ENCODE results near the gene NLRC5. TPM values are rescaled to one million over a fixed set of nuclear protein-coding genes. Genes with fewer than 3 reads are reported as not detected.

The NLRC5 gene
- total RNA-seq, 1 experiment from 2014 or later = 29.7 TPM

GRCh38 chr16:57084257-57084770 is 95.0 kb downstream of the NLRC5 start:
- ChIA-PET CTCF (no interaction called here), POLR2A (ENCODE audit: unreplicated experiment) (interaction anchor here (0.7 kb wide), 1 partner anchor 131 kb away, joined by 5 read pairs; no protein-coding TSS in a partner anchor)
- no TSS peak for BruUV-seq (replicated peaks)
- H4K20me1 ChIP-seq (ENCODE audit: insufficient read depth) = no peaks in the 10 kb centered on the region
- H3K27me3 ChIP-seq (ENCODE audit: insufficient read depth, low read depth) = no peaks in the 10 kb centered on the region
- no peak for TF ChIP-seq EZH2 (IDR thresholded peaks at IDR 0.05; ENCODE audit: low read depth)
- TF ChIP-seq, protein P1, sequence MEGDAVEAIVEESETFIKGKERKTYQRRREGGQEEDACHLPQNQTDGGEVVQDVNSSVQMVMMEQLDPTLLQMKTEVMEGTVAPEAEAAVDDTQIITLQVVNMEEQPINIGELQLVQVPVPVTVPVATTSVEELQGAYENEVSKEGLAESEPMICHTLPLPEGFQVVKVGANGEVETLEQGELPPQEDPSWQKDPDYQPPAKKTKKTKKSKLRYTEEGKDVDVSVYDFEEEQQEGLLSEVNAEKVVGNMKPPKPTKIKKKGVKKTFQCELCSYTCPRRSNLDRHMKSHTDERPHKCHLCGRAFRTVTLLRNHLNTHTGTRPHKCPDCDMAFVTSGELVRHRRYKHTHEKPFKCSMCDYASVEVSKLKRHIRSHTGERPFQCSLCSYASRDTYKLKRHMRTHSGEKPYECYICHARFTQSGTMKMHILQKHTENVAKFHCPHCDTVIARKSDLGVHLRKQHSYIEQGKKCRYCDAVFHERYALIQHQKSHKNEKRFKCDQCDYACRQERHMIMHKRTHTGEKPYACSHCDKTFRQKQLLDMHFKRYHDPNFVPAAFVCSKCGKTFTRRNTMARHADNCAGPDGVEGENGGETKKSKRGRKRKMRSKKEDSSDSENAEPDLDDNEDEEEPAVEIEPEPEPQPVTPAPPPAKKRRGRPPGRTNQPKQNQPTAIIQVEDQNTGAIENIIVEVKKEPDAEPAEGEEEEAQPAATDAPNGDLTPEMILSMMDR (conservative IDR thresholded peaks at IDR 0.05) = peak; percentile 98
- H3K9me3 ChIP-seq (ENCODE audit: insufficient read depth, low read depth) = no peaks in the 10 kb centered on the region
- H2AFZ ChIP-seq = no peak overlapping the region
- H3F3A ChIP-seq (ENCODE audit: insufficient read depth, low read depth) = no peaks in the 10 kb centered on the region
- H3K9me2 ChIP-seq (ENCODE audit: insufficient read depth) = no peaks in the 10 kb centered on the region
- DNase-seq = peak; percentile 47 to 59
- no peaks in the 10 kb centered on the region for H3K36me3 ChIP-seq (ENCODE audit: low read depth)
- no peaks in the 10 kb centered on the region for H3K79me2 ChIP-seq (ENCODE audit: low read depth)
- no peak overlapping the region for H3K27ac ChIP-seq
- no peak overlapping the region for H3K4me2 ChIP-seq
- no peaks in the 10 kb centered on the region for H3K4me1 ChIP-seq (replicated peaks; ENCODE audit: insufficient read depth)
- H3K4me3 ChIP-seq = no peak overlapping the region
- intact Hi-C loops (cut with micrococcal nuclease; ENCODE audit: unreplicated experiment) = loop anchor here (1.0 to 2.0 kb wide), 3 partner anchors 84 to 216 kb away; no protein-coding TSS in a partner anchor

DNA sequence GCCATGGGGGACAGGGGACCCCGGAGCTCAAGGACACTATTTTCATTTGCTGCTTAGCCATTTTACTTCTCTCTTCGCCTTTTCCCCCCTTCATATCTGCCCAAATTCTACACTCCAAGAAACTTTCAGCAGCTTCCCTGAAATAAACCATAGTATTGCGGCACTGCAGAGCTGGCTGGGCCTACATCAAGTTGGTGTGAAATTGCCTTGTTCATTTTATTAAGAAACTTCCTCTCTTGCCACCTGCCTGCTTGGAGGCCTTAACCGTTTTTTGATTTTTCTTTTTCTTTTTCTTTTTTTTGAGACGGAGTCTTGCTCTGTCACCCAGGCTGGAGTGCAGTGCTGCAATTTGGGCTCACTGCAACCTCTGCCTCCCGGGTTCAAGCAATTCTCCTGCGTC is 95.6 kb downstream of the NLRC5 start:
- intact Hi-C loops (cut with micrococcal nuclease; ENCODE audit: unreplicated experiment) = loop anchor here (1.0 to 2.0 kb wide), 4 partner anchors 84 to 337 kb away; no protein-coding TSS in a partner anchor
- no peaks in the 10 kb centered on the region for H3K36me3 ChIP-seq (ENCODE audit: low read depth)
- TF ChIP-seq, protein P1 (conservative IDR thresholded peaks at IDR 0.05) = no peak
- no peak for TF ChIP-seq EZH2 (IDR thresholded peaks at IDR 0.05; ENCODE audit: low read depth)
- DNase-seq = no peak
- H3K4me3 ChIP-seq = no peak overlapping the region
- no peak overlapping the region for H2AFZ ChIP-seq
- no peaks in the 10 kb centered on the region for H4K20me1 ChIP-seq (ENCODE audit: insufficient read depth)
- no peaks in the 10 kb centered on the region for H3K9me3 ChIP-seq (ENCODE audit: insufficient read depth, low read depth)
- no peak overlapping the region for H3K27ac ChIP-seq
- H3F3A ChIP-seq (ENCODE audit: insufficient read depth, low read depth) = no peaks in the 10 kb centered on the region; the same call in 1 of the 2 replicates
- CTCF ChIA-PET = interaction anchor here (0.7 kb wide), 1 partner anchor 109 kb away, joined by 3 read pairs; no protein-coding TSS in a partner anchor
- H3K4me1 ChIP-seq (replicated peaks; ENCODE audit: insufficient read depth) = no peaks in the 10 kb centered on the region
- H3K9me2 ChIP-seq (ENCODE audit: insufficient read depth) = no peaks in the 10 kb centered on the region
- H3K4me2 ChIP-seq = no peak overlapping the region
- H3K79me2 ChIP-seq (ENCODE audit: low read depth) = no peaks in the 10 kb centered on the region
- no peaks in the 10 kb centered on the region for H3K27me3 ChIP-seq (ENCODE audit: insufficient read depth, low read depth)
- POLR2A ChIA-PET (ENCODE audit: unreplicated experiment) = interaction anchor here (0.7 kb wide), 1 partner anchor 106 kb away, joined by 3 read pairs; no protein-coding TSS in a partner anchor
- BruUV-seq (replicated peaks) = no TSS peak

DNA sequence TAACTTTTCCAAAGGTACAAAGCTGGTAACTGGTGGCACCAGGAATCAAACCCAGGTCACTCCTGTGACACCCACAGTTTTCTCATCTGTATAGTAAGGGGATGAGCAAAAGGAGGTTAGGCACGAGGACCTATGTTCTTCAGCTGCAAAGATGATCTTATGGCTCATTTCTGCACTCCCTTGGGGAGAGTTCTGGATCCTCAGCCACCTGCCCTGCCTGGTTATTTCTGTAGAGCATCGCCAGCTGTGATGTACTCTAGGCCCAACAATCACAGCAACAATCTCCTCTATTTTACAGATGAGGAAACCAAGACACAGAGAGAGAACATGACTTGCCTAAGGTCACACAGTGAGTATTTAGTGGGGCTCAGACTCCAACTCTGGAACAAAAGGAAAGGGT is 97.6 kb downstream of the NLRC5 start:
- H2AFZ ChIP-seq = no peak overlapping the region
- H3K4me2 ChIP-seq = no peak overlapping the region
- CTCF ChIA-PET = interaction anchor here (1.0 kb wide), 1 partner anchor 15 kb away, joined by 16 read pairs; no protein-coding TSS in a partner anchor
- intact Hi-C loops (cut with micrococcal nuclease; ENCODE audit: unreplicated experiment) = no loop called here
- POLR2A ChIA-PET (ENCODE audit: unreplicated experiment) = interaction anchor here (0.6 kb wide), 1 partner anchor 99 kb away, joined by 3 read pairs; the partner anchor contains the start of gene PSME3IP1
- no peaks in the 10 kb centered on the region for H3K79me2 ChIP-seq (ENCODE audit: low read depth)
- H3F3A ChIP-seq (ENCODE audit: insufficient read depth, low read depth) = peaks cover 16% of the 10 kb centered on the region; the same call in 1 of the 2 replicates
- no peak overlapping the region for H3K27ac ChIP-seq
- TF ChIP-seq EZH2 (IDR thresholded peaks at IDR 0.05; ENCODE audit: low read depth) = no peak
- TF ChIP-seq, protein P1 (conservative IDR thresholded peaks at IDR 0.05) = no peak
- no peak overlapping the region for H3K4me3 ChIP-seq
- H3K27me3 ChIP-seq (ENCODE audit: insufficient read depth, low read depth) = no peaks in the 10 kb centered on the region
- H4K20me1 ChIP-seq (ENCODE audit: insufficient read depth) = no peaks in the 10 kb centered on the region
- H3K9me3 ChIP-seq (ENCODE audit: insufficient read depth, low read depth) = no peaks in the 10 kb centered on the region
- no peak for DNase-seq
- H3K9me2 ChIP-seq (ENCODE audit: insufficient read depth) = no peaks in the 10 kb centered on the region
- H3K36me3 ChIP-seq (ENCODE audit: low read depth) = no peaks in the 10 kb centered on the region
- BruUV-seq (replicated peaks) = no TSS peak
- H3K4me1 ChIP-seq (replicated peaks; ENCODE audit: insufficient read depth) = peaks cover 12% of the 10 kb centered on the region

Data from PC-9 (cell line).